Stimulated activated naive CD8-positive, alpha-beta T cell treated with anti-CD3 and anti-CD28 coated beads, Interleukin-15, amount 100 ng/mL, for 72 hours (primary cell): ENCODE data around the gene RPL23.

ENCODE experiments used
- ATAC-seq: fragments of 150-1000 bp; cut with Tn5 transposase; 2 replicates; pipeline ENCODE4 v1.10.0; 2021; ENCODE audit warnings: mild to moderate bottlenecking, moderate library complexity
- DNase-seq, 2 donors: peaks; one replicate each; pipeline ENCODE4 v3.0.0; 2021 to 2022
- H3K27ac Mint-ChIP-seq, 2 donors: one replicate each; pipeline ENCODE4 v1.8.0; 2022; ENCODE audit warnings: mild to moderate bottlenecking in 2 of 2, mixed read lengths in 2 of 2, moderate library complexity in 2 of 2
- H3K27me3 Mint-ChIP-seq: one replicate; pipeline ENCODE4 v1.8.0; 2022; ENCODE audit warnings: mixed read lengths
- H3K4me1 Mint-ChIP-seq: one replicate; pipeline ENCODE4 v1.8.0; 2022; ENCODE audit warnings: mild to moderate bottlenecking, mixed read lengths
- H3K4me3 Mint-ChIP-seq, 2 donors: one replicate each; pipeline ENCODE4 v1.8.0; 2022; ENCODE audit warnings: mild to moderate bottlenecking in 2 of 2, mixed read lengths in 2 of 2, moderate library complexity in 1 of 2
- H3K9me3 Mint-ChIP-seq, 2 donors: one replicate each; pipeline ENCODE4 v1.8.0; 2022; ENCODE audit warnings: mixed read lengths in 2 of 2

RPL23 gene

GRCh38 chr17:38798614-38799500, 54.7 kb downstream of the RPL23 start:
- H3K9me3 Mint-ChIP-seq, result no peaks in the 10 kb centered on the region
- H3K27ac Mint-ChIP-seq, result peak overlapping the region; percentile 77 to 91
- no peaks in the 10 kb centered on the region for H3K27me3 Mint-ChIP-seq
- peak overlapping the region; percentile 90 to 96 for H3K4me3 Mint-ChIP-seq
- peaks cover 47% of the 10 kb centered on the region for H3K4me1 Mint-ChIP-seq
- DNase-seq (peak in 1 of 2 donors; percentile 65), ATAC-seq (peak; percentile 60)
